HG02610 (cell line): ENCODE measurements around the gene LNP1.
"Not testable (repeated sequence)": the region's sequence is repeated elsewhere in the genome, so short reads cannot be mapped to it uniquely, and the experiment has no call there.

ENCODE experiments used
- ATAC-seq: cut with Tn5 transposase; IDR thresholded peaks from one replicate; pipeline ENCODE4 v1.9.1; 2021; ENCODE audit warnings: mild to moderate bottlenecking, moderate library complexity; ENCODE audit not compliant: unreplicated experiment

LNP1 gene

DNA sequence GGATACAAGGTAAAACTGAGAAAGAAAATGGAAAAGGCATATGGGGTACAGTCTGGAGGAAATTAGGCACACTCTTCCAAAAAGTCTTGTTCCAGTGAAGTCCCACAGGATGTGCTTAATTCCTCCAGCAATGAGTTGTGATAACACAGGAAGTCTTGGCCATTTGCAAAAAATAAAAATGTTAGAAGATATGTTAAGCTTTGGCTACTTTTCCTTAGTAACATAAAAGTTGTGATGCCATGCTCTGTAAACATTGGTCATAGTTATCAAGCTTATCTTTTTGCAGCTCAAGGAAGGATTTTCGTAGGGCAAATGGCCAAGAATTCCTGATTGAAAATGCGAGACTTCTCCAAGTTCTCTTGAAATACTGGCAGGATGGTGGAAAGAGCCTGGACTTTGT, 26.4 kb downstream of the LNP1 start:
- ATAC-seq: no peak

DNA sequence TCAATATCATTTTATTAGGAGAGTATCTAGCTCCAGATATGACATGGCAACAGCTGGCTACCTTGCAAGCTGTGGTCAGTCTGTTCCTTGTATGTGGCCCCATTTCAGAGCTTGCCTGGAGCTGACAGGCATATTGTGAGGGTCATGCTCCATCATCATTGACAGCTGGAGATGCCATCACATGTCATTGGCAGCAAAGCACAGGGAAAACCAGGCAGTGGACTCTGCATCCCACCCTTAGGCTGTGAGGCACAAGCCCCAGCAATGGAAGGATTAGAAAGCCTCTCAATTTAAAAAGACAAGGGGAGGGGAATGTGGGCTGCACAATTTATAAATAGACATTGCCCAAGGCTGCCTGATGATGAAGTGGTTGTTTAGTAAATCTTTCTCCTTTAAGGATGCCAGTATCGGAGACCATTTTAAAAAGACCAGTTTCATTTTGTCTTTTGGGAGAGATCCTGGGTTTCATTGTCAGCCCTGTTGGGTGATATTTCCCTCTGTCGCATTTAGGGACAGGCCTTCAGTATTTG, 27.9 kb downstream of the LNP1 start:
- ATAC-seq: no peak

- ATAC-seq: no peak
These were observed 35.6 kb downstream of the LNP1 start for GRCh38 chr3:100436951-100437350.

DNA sequence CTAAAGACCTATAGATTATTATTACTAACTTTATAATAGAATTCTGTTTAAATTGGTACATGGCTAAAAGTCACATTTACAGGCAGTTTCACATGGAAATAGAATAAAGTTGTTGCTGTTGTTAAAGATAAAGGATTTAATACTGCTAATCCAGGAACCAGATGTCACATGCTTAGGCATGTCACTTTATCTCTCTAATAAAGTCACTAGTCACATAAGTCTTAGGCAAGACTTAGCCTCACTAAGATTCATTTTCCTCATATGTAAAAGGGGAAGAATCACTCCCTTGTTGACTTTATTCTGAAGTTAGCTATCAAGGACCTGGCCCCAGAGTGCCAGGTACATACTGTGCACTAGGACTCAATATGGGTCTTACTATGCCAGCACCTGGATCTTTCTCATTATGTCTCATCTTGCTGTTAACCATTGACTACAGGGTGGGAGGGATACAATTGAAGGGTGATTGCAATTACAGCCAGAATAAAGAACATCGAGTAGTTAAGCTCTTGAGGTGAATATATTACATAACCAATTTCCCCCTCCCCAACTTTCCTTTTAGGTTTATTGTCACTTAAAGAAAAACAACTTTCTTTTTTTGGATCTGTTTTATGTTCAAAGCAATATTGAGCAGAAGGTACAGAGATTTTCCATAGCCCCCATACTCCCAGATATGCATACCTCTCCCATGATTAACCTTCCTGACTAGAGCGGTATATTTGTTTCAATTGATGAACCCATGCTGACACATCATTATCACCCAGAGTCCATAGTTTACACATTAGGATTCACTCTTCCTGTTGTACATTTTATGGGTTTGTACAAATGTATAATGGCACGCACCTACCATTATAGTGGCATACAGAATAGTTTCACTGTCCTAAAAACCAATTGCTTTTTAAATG, 36.6 kb downstream of the LNP1 start:
- ATAC-seq: no peak

DNA sequence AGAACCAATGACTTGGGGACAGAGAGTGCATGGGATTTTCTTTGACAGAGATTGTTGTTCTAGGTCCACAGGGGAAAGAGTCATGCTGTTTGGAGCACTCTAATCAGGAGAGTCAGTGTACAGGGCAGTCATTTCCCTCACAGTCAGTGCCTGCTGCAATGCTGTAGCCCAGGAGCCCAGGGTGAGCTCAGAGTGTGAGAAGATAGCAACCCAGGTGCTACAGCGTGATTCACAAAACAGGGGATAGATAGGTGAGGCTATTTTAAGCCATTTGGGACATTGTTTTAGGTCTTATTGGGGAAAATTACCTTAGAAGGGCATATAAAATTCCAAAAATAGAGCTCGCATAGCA, 37.3 kb downstream of the LNP1 start:
- no peak for ATAC-seq

DNA sequence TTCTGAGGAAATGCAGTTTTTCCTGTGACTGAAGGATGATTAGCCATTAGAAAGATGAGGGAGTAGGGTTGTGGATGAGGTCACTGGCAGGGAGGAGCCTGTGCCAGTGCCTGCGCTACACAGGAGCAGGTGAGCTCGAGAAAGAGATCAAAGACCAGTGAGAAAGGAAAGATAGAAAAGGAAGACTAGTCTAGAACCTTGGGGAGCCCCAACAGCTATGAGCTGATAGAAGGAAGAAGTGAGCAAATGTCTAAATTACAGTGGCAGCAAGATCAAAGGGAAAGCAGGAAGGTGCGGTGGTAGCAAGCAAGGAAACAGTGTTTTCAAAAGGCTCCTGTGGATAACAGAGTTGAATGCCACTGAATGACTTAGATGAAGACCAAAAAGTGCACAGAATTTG, 39.6 kb downstream of the LNP1 start:
- ATAC-seq: no peak

- ATAC-seq: no peak
These were observed 42.4 kb downstream of the LNP1 start for GRCh38 chr3:100443690-100444089.

GRCh38 chr3:100447067-100447466, 45.7 kb downstream of the LNP1 start:
- ATAC-seq: not testable (repeated sequence)

DNA sequence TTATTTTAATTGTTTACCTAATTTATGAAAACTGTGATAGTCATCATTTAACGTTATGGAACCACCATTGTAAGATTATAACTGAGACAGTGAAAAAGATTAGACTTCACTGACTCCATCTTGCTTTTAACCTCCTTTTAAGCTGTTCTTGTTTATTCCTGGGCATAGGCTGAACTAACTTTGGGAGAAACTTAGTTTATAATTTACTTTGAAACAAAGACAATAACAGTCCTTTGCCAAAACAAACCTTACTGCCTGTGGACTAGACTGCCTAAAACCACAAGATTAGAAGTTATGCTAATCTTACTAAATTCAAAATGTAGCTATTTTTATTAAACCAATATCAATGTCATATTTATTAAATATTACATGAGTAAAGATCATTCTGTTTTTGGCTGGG, 46.7 kb downstream of the LNP1 start:
- ATAC-seq: no peak

- no peak for ATAC-seq
These were observed 47.9 kb downstream of the LNP1 start for GRCh38 chr3:100449214-100449613.

GRCh38 chr3:100454677-100455076, 53.3 kb downstream of the LNP1 start:
- no peak for ATAC-seq

- ATAC-seq: no peak
These were observed 54.7 kb downstream of the LNP1 start for GRCh38 chr3:100455841-100456550.

- no peak for ATAC-seq
These were observed 55.4 kb downstream of the LNP1 start for GRCh38 chr3:100456745-100457144.

DNA sequence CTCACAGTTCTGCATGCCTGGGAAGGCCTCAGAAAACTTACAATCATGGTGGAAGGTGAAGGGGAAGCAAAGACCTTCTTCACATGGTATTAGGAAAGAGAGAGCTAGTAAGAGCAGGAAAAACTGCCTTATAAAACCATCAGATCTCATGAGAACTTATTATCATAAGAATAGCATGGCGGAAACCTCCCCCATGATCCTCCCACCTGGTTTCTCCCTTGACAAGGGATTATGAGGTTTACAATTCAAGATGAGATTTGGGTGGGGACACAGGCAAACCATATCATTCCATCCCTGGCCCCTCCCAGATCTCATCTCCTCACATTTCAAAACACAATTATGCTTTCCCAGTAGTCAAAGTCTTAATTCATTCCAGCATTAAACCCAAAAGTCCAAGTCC, 56.5 kb downstream of the LNP1 start:
- ATAC-seq: no peak

DNA sequence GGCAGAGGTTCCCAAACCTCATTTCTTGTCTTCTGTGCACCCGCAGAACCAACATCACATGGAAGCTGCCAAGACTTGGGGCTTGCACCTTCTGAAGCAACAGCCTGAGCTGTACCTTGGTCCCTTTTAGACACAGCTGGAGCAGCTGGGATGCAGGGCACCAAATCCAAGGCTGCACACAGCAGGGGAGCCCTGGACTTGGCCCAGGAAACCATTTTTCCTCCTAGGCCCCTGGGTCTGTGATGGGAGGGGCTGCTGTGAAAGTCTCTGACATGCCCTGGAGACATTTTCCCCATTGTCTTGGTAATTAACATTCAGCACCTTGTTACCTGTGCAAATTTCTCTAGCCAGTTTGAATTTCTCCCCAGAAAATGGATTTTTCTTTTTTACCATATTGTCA, 57.5 kb downstream of the LNP1 start:
- ATAC-seq: no peak

DNA sequence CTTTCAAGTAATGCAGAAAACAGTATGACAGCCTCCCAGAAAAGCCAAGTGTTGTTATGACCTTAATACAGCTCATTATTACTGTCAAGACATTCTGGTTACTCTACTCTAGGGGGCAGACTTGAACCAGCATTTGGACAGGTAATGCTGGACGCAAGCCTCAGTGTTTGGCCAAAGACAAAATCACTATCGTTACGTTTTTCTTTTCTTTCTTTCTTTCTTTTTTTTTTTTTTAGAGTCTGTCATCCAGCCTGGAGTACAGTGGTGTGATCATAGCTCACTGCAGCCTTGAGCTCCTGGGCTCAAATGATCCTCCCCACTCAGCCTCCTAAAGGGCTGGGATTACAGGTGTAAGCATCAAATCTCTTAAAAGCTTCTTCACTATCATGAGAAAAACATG, 61.7 kb downstream of the LNP1 start:
- ATAC-seq: peak; percentile 89

DNA sequence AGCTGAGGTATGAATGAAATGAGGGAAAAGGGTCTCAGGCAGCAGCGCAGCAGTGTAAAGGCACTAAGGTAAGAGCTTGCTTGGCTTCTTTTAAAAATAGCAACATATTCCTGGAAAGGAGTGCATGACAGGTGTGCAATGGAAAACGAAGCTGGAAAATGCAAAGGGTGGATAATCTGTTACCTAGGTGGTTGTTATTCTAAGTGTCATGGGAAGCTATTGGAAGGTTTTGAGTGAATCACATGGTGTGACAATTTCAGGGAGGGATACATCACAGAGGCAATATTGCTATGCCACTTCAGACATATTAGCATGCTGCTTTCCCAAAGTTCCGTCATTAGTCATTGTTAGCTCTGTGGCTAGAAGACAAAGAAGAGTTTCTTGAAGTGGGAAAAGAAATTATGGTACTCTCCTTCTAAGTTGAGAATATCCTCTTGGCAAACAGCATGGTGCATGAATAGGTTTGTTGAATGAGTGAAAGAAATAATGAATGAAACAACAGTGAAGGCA, 62.4 kb downstream of the LNP1 start:
- no peak for ATAC-seq

DNA sequence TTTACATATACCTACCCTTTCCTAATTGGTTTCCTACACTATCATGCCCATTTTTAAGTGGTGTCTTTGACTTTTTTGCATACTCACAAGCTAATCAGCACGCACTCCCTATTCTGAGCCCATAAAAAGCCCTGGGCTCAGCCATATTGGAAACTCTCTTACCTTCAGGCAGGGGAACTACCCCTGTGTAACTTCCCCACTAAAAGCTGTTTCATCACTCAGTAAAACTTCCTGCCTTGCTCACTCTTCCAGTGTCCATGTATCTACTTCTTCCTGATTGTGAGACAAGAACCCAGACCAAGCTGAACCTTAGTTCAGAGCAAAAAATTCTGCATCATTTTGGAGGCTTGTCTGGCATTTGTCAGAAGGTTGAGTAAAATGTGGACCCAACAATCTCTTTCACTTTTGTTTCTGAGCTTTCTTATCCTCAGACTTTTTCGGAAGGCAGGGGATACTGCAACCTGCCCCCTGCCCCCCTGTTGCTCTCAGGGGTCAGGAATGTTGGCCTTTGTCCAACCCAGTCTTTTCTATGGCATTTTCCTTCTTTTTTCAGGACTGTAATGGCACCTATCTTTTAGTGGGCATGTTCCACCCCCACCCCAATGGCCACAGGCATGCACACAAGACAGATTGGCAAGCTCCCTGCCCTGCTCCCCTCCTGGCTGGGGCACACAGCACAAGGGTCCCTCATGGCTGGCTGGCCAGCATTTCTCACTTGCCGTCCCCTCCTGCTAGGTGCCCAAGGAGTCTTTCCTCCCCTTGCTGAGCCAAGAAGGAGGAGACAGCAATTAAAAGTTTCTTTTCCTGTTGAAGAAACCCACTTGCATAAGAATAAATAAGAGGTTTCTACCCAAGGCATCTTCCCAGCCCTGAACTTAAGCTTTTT, 64.8 kb downstream of the LNP1 start:
- peak; percentile 58 for ATAC-seq

- ATAC-seq: no peak
These were observed 65.8 kb downstream of the LNP1 start for GRCh38 chr3:100467133-100467532.

DNA sequence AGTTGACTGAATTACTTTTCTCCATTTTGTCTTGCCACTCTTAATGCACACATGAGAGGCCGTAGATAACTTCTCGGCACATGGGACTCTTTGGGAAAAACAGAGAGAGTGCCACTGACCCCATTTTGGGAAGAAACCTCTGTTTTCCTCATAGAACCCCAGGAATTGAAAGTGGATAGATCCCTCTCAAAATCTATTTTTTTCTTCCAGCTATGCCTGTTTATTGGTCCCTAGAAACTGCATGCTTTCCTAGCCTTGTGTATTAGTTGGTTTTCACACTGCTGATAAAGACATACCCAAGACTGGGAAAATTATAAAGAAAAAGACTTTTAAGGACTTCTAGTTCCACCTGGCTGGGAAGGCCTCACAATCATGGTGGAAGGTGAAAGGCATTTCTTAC, 67.3 kb downstream of the LNP1 start:
- ATAC-seq: no peak

- no peak for ATAC-seq
These were observed 69.6 kb downstream of the LNP1 start for GRCh38 chr3:100470951-100471350.
